Lung (tissue), 13 donors: ENCODE results near the gene MPIG6B. TPM values are rescaled to one million over a fixed set of nuclear protein-coding genes. Genes with fewer than 3 reads are reported as not detected.

Source experiments
- ATAC-seq: fragments of 200-7000 bp; cut with Tn5 transposase; one replicate; pipeline ENCODE4 v1.9.1; 2020; ENCODE audit warnings: moderate number of reproducible peaks; ENCODE audit not compliant: insufficient read depth, low FRiP score
- DNase-seq, 3 donors: peaks; one replicate each; pipeline ENCODE4 v3.0.0-alpha.2; 2013 to 2017
- H3K27ac ChIP-seq, 2 donors: one replicate each; pipeline ENCODE4 v1.5.1; 2013; ENCODE audit warnings: mild to moderate bottlenecking in 2 of 2, moderate library complexity in 2 of 2, control low read depth in 1 of 2, inconsistent platforms in 1 of 2, low read depth in 1 of 2, low read length in 1 of 2
- H3K27me3 ChIP-seq, 3 donors: one replicate each; pipeline ENCODE4 v1.5.1; 2013; ENCODE audit warnings: low read length in 2 of 3; ENCODE audit not compliant: control insufficient read depth in 3 of 3, insufficient read depth in 3 of 3
- H3K36me3 ChIP-seq, 4 donors: one replicate each; pipeline ENCODE4 v1.5.1; 2013; ENCODE audit warnings: low read length in 4 of 4, mild to moderate bottlenecking in 1 of 4, moderate library complexity in 1 of 4; ENCODE audit not compliant: control insufficient read depth in 4 of 4, insufficient read depth in 4 of 4
- H3K4me1 ChIP-seq, 5 donors: one replicate each; pipeline ENCODE4 v1.5.1; 2013; ENCODE audit warnings: low read length in 5 of 5, mild to moderate bottlenecking in 2 of 5, moderate library complexity in 1 of 5; ENCODE audit not compliant: control insufficient read depth in 5 of 5, insufficient read depth in 5 of 5
- H3K4me3 ChIP-seq: one replicate; pipeline ENCODE4 v1.5.1; 2013; ENCODE audit warnings: mild to moderate bottlenecking, control low read depth, moderate library complexity
- H3K9ac ChIP-seq, 2 donors: one replicate each; pipeline ENCODE4 v1.5.1; 2013; ENCODE audit warnings: low read length in 2 of 2, control low read depth in 1 of 2; ENCODE audit not compliant: insufficient read depth in 1 of 2
- H3K9me3 ChIP-seq, 4 donors: one replicate each; pipeline ENCODE4 v1.5.1; 2013; ENCODE audit warnings: low read length in 3 of 4, mild to moderate bottlenecking in 1 of 4, moderate library complexity in 1 of 4; ENCODE audit not compliant: control insufficient read depth in 4 of 4, insufficient read depth in 3 of 4
- WGBS, 2 donors: extraction: QIAGEN DNeasy Blood & Tissue Kit; methylation state at CpG; one replicate each; pipeline ENCODE4 v1.1.7; 2013; 5-methylcytosine and 5-hydroxymethylcytosine counted together
- polyA plus RNA-seq, 2 donors: library from polyadenylated mRNA; stranded (reverse); fragments of 200-250 nt; gene quantifications; one replicate each; pipeline ENCODE4 v1.2.1, GENCODE V29; 2013
- small RNA-seq: library from RNA; depleted of rRNA; stranded (forward); fragments of <200 nt; gene quantifications from one replicate; pipeline ENCODE3, GENCODE V24; 2014; ENCODE audit warnings: low replicate concordance
- total RNA-seq, 2 donors: library from RNA; depleted of rRNA in 1 of 2; stranded (reverse); fragments of >200 nt in 1 of 2; gene quantifications; one replicate each; pipeline ENCODE4 v1.2.1, GENCODE V29; 2014 to 2021
- TF ChIP-seq, protein P1 (sequence below): IDR thresholded peaks from 2 replicates; pipeline ENCODE4 v1.5.1; 2012; ENCODE audit warnings: mild to moderate bottlenecking; ENCODE audit errors: control extremely low read depth, extremely low read depth
- donor health status: control.
- donor health status: control.
- donor health status: Bipolar disorder and iron deficiency.
- donor health status: healthy.
- donor health status: DM: yes; HTN: yes; CAD: no.

MPIG6B gene
- total and polyA plus RNA-seq, 4 donors = 0.45 to 2.3 (median 0.86) TPM

DNA sequence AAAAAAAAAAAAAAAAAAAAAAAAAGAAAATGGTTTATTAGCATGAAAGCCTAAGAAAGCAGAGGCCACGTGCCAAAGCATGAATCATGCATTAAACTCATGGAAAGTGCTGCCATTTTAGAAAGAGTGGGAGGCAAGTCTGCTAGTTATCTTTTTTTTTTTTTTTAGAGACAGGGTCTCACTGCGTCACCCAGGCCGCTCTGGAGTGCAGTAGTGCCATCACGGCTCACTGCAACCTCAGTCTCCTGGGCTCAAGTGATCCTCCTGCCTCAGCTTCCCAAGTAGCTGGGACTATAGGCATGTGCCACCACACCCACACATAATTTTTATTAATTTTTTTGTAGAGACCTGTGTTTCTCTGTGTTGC, 48.8 kb downstream of the MPIG6B start:
- DNase-seq (peak in 1 of 3 donors; percentile 20), ATAC-seq (no peak)
- Histone ChIP-seq H3K9me3 (peaks cover 0 to 2% (median 0%) of the 10 kb centered on the region in 4 donors), H3K9ac (no peak overlapping the region), H3K4me1 (peaks cover 0 to 7% (median 0%) of the 10 kb centered on the region in 5 donors), H3K27me3 (no peaks in the 10 kb centered on the region), H3K27ac (no peak overlapping the region), H3K36me3 (no peaks in the 10 kb centered on the region), H3K4me3 (no peak overlapping the region)
- WGBS, 2 donors = 73 to 85% methylated on average over 4 of the region's 4 CpGs
- TF ChIP-seq, protein P1, sequence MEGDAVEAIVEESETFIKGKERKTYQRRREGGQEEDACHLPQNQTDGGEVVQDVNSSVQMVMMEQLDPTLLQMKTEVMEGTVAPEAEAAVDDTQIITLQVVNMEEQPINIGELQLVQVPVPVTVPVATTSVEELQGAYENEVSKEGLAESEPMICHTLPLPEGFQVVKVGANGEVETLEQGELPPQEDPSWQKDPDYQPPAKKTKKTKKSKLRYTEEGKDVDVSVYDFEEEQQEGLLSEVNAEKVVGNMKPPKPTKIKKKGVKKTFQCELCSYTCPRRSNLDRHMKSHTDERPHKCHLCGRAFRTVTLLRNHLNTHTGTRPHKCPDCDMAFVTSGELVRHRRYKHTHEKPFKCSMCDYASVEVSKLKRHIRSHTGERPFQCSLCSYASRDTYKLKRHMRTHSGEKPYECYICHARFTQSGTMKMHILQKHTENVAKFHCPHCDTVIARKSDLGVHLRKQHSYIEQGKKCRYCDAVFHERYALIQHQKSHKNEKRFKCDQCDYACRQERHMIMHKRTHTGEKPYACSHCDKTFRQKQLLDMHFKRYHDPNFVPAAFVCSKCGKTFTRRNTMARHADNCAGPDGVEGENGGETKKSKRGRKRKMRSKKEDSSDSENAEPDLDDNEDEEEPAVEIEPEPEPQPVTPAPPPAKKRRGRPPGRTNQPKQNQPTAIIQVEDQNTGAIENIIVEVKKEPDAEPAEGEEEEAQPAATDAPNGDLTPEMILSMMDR = no peak

DNA sequence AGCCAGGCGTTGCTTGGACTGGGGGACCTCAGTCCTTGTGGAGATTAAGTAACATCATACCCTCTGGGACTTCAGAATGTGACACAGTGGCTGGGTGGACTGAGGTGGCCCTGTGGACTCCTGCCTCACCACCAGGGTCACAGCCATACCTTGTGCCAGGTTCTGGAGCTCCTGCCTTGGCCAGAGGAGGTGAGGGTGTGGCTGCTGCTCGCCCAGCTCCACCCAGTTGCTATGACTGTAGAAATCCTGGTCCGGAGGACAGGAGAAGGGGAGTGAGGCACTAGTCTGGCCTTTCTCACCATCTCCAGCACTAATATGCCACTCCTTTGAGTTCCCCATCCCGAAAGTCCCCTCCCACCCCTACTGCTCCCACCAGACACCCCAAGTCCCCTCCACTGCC, 52.0 kb downstream of the MPIG6B start:
- H3K36me3 ChIP-seq = peaks cover 0 to 15% (median 7%) of the 10 kb centered on the region in 4 donors
- no peaks in the 10 kb centered on the region for H3K27me3 ChIP-seq
- TF ChIP-seq, protein P1 = no peak
- no peak overlapping the region for H3K4me3 ChIP-seq
- H3K9ac ChIP-seq = no peak overlapping the region
- WGBS, 2 donors = 79 to 90% methylated on average over 4 of the region's 4 CpGs
- DNase-seq = no peak
- H3K9me3 ChIP-seq = no peaks in the 10 kb centered on the region
- no peak overlapping the region for H3K27ac ChIP-seq
- no peak for ATAC-seq
- peaks cover 0 to 9% (median 0%) of the 10 kb centered on the region in 5 donors for H3K4me1 ChIP-seq

DNA sequence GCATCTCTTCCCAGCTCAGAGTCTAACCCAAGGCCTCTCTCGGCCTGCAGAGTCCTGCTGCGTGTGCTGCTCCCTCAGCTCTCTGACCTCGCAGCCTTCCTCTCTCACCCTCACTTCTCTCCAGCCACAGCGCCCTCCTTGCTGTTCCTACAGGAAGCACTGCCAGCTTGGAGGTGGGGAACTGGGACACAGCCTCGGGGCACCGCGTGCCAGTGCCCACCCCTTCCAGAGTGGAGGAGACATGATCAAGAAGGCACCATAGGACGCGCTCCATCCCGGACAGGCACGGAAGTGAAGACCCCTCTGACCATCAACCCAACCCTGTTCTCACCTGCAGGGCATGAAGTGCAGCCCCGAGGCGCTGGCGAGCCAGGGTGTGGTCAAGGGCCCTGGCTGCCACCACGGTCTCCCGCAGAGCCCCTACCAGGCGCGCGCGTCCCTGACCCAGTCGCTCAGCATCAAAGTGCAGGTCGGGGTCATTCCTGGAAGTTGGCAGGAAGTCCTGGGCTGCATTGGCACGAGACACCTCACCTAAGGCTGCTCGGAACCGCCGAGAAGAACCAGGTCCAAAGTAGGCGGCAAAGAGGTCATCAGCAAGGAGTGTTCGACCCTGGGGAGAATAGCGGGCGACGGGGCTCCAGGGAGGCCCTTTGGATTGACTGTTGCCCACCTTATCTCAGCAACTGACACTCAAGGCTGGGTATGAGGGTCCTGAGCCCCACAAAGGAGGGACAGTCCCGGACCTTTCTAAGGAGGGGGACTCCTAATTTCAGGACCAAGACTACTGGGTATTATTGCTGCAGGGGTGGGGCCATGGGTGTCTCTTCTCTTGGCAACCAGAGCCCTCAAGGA, 52.7 kb downstream of the MPIG6B start:
- Histone ChIP-seq H3K9ac (no peak overlapping the region), H3K4me3 (no peak overlapping the region), H3K36me3 (peaks cover 0 to 22% (median 9%) of the 10 kb centered on the region in 4 donors), H3K27ac (no peak overlapping the region), H3K27me3 (no peaks in the 10 kb centered on the region), H3K4me1 (peaks cover 0 to 9% (median 0%) of the 10 kb centered on the region in 5 donors), H3K9me3 (no peaks in the 10 kb centered on the region)
- 90% methylated on average over 32 of the region's 32 CpGs for WGBS, 2 donors
- TF ChIP-seq, protein P1 = no peak
- DNase-seq (no peak), ATAC-seq (no peak)

Small RNA genes lying within 50 kb of the gene (small RNA-seq; reads per million reads assigned to genes)
- not detected for gene LY6G6D
- gene MIR4646 = 0.10 reads per million
- not detected for gene MSH5-SAPCD1
- gene RNU6-850P = not detected
- gene SAPCD1 = not detected

Other genes with a start within 250 kb of the MPIG6B start
Only the 30 nearest of the 42 such genes appear.
- gene LTA, start 151.1 kb upstream of the MPIG6B start, total RNA-seq = 1 to 10 TPM in 1 of 2 donors, under 1 TPM in 1; 0.54 to 1.2 TPM
- gene LTA, start 151.1 kb upstream of the MPIG6B start, polyA plus RNA-seq = under 1 TPM; 0.28 to 0.40 TPM
- gene TNF, start 147.8 kb upstream of the MPIG6B start, total RNA-seq = 1 to 10 TPM in 1 of 2 donors, under 1 TPM in 1; 0.23 to 6.6 TPM
- 10 to 100 TPM in 1 of 2 donors, 1 to 10 TPM in 1; 1.6 to 15.7 TPM for gene TNF, start 147.8 kb upstream of the MPIG6B start, polyA plus RNA-seq
- gene LTB, start 140.9 kb upstream of the MPIG6B start, total RNA-seq = 10 to 100 TPM in 1 of 2 donors, 1 to 10 TPM in 1; 9.9 to 14.6 TPM
- 10 to 100 TPM in 1 of 2 donors, 1 to 10 TPM in 1; 9.8 to 31.9 TPM for gene LTB, start 140.9 kb upstream of the MPIG6B start, polyA plus RNA-seq
- gene LST1, start 137.1 kb upstream of the MPIG6B start, total RNA-seq = 10 to 100 TPM in 1 of 2 donors, 1 to 10 TPM in 1; 9.6 to 78.8 TPM
- 100 to 1,000 TPM in 1 of 2 donors, 10 to 100 TPM in 1; 96.1 to 164 TPM for gene LST1, start 137.1 kb upstream of the MPIG6B start, polyA plus RNA-seq
- gene NCR3, start 130.4 kb upstream of the MPIG6B start, total RNA-seq = under 1 TPM in 1 of 2 donors, not detected in 1; 0.64 TPM
- gene NCR3, start 130.4 kb upstream of the MPIG6B start, polyA plus RNA-seq = under 1 TPM; 0.61 TPM
- 10 to 100 TPM; 38.7 to 86.0 TPM for gene AIF1, start 108.1 kb upstream of the MPIG6B start, total RNA-seq
- 100 to 1,000 TPM in 1 of 2 donors, 10 to 100 TPM in 1; 89.9 to 345 TPM for gene AIF1, start 108.1 kb upstream of the MPIG6B start, polyA plus RNA-seq
- 100 to 1,000 TPM in 1 of 2 donors, 10 to 100 TPM in 1; 73.7 to 157 TPM for gene PRRC2A, start 102.7 kb upstream of the MPIG6B start, total RNA-seq
- gene PRRC2A, start 102.7 kb upstream of the MPIG6B start, polyA plus RNA-seq = 100 to 1,000 TPM in 1 of 2 donors, 10 to 100 TPM in 1; 90.4 to 115 TPM
- 100 to 1,000 TPM; 164 to 259 TPM for gene BAG6, start 70.7 kb upstream of the MPIG6B start, total RNA-seq
- gene BAG6, start 70.7 kb upstream of the MPIG6B start, polyA plus RNA-seq = 100 to 1,000 TPM; 189 to 322 TPM
- 1 to 10 TPM; 1.3 to 2.5 TPM for gene APOM, start 67.5 kb upstream of the MPIG6B start, total RNA-seq
- 1 to 10 TPM; 2.2 to 8.8 TPM for gene APOM, start 67.5 kb upstream of the MPIG6B start, polyA plus RNA-seq
- 10 to 100 TPM; 18.9 to 26.8 TPM for gene C6orf47, start 62.6 kb upstream of the MPIG6B start, total RNA-seq
- gene C6orf47, start 62.6 kb upstream of the MPIG6B start, polyA plus RNA-seq = 10 to 100 TPM; 23.5 to 24.5 TPM
- gene GPANK1, start 58.4 kb upstream of the MPIG6B start, total RNA-seq = 10 to 100 TPM; 13.3 to 16.6 TPM
- 10 to 100 TPM; 12.7 to 15.7 TPM for gene GPANK1, start 58.4 kb upstream of the MPIG6B start, polyA plus RNA-seq
- gene CSNK2B, start 57.3 kb upstream of the MPIG6B start, total RNA-seq = 100 to 1,000 TPM; 114 to 123 TPM
- gene CSNK2B, start 57.3 kb upstream of the MPIG6B start, polyA plus RNA-seq = 100 to 1,000 TPM; 150 to 154 TPM
- 10 to 100 TPM in 1 of 2 donors, 1 to 10 TPM in 1; 5.7 to 13.7 TPM for gene LY6G5B, start 53.4 kb upstream of the MPIG6B start, total RNA-seq
- gene LY6G5B, start 53.4 kb upstream of the MPIG6B start, polyA plus RNA-seq = 1 to 10 TPM; 7.6 to 8.8 TPM
- gene LY6G5C, start 42.3 kb upstream of the MPIG6B start, total RNA-seq = 1 to 10 TPM; 3.0 to 5.0 TPM
- gene LY6G5C, start 42.3 kb upstream of the MPIG6B start, polyA plus RNA-seq = 1 to 10 TPM; 2.8 to 3.9 TPM
- 10 to 100 TPM; 49.5 to 57.7 TPM for gene ABHD16A, start 20.0 kb upstream of the MPIG6B start, total RNA-seq
- gene ABHD16A, start 20.0 kb upstream of the MPIG6B start, polyA plus RNA-seq = 10 to 100 TPM; 30.6 to 68.6 TPM
- under 1 TPM in 1 of 2 donors, not detected in 1; 0.21 TPM for gene LY6G6F, start 16.5 kb upstream of the MPIG6B start, total RNA-seq
- 1 to 10 TPM in 1 of 2 donors, not detected in 1; 2.2 TPM for gene LY6G6F, start 16.5 kb upstream of the MPIG6B start, polyA plus RNA-seq
- gene LY6G6D, start 8.0 kb upstream of the MPIG6B start, total RNA-seq = not detected
- not detected for gene LY6G6D, start 8.0 kb upstream of the MPIG6B start, polyA plus RNA-seq
- not detected for gene LY6G6C, start 1.6 kb upstream of the MPIG6B start, total RNA-seq
- gene LY6G6C, start 1.6 kb upstream of the MPIG6B start, polyA plus RNA-seq = under 1 TPM; 0.14 to 0.16 TPM
- 10 to 100 TPM; 60.3 to 80.0 TPM for gene DDAH2, start 5.9 kb downstream of the MPIG6B start, total RNA-seq
- gene DDAH2, start 5.9 kb downstream of the MPIG6B start, polyA plus RNA-seq = 100 to 1,000 TPM; 103 to 130 TPM
- gene CLIC1, start 13.2 kb downstream of the MPIG6B start, total RNA-seq = 100 to 1,000 TPM; 231 to 368 TPM
- gene CLIC1, start 13.2 kb downstream of the MPIG6B start, polyA plus RNA-seq = 100 to 1,000 TPM; 387 to 763 TPM
- gene MSH5, start 16.6 kb downstream of the MPIG6B start, total RNA-seq = 10 to 100 TPM; 11.6 to 17.8 TPM
- 10 to 100 TPM in 1 of 2 donors, 1 to 10 TPM in 1; 4.5 to 15.1 TPM for gene MSH5, start 16.6 kb downstream of the MPIG6B start, polyA plus RNA-seq
- gene SAPCD1, start 39.3 kb downstream of the MPIG6B start, total RNA-seq = 1 to 10 TPM; 1.7 to 4.4 TPM
- 1 to 10 TPM; 1.3 to 6.3 TPM for gene SAPCD1, start 39.3 kb downstream of the MPIG6B start, polyA plus RNA-seq
- 10 to 100 TPM in 1 of 2 donors, 1 to 10 TPM in 1; 4.6 to 14.2 TPM for gene VWA7, start 54.0 kb downstream of the MPIG6B start, total RNA-seq
- 1 to 10 TPM; 2.2 to 6.7 TPM for gene VWA7, start 54.0 kb downstream of the MPIG6B start, polyA plus RNA-seq
- gene VARS1, start 72.4 kb downstream of the MPIG6B start, total RNA-seq = 10 to 100 TPM; 32.2 to 95.4 TPM
- gene VARS1, start 72.4 kb downstream of the MPIG6B start, polyA plus RNA-seq = 10 to 100 TPM; 36.3 to 45.8 TPM
- gene LSM2, start 83.6 kb downstream of the MPIG6B start, total RNA-seq = 10 to 100 TPM; 22.0 to 39.4 TPM
- 10 to 100 TPM; 52.0 to 66.7 TPM for gene LSM2, start 83.6 kb downstream of the MPIG6B start, polyA plus RNA-seq
- gene HSPA1L, start 91.9 kb downstream of the MPIG6B start, total RNA-seq = 1 to 10 TPM; 1.9 to 2.3 TPM
- 1 to 10 TPM; 1.0 to 1.2 TPM for gene HSPA1L, start 91.9 kb downstream of the MPIG6B start, polyA plus RNA-seq
- gene HSPA1A, start 92.2 kb downstream of the MPIG6B start, total RNA-seq = 1,000 to 10,000 TPM in 1 of 2 donors, 100 to 1,000 TPM in 1; 118 to 1,149 TPM
- 100 to 1,000 TPM in 1 of 2 donors, 10 to 100 TPM in 1; 90.6 to 161 TPM for gene HSPA1A, start 92.2 kb downstream of the MPIG6B start, polyA plus RNA-seq
- gene HSPA1B, start 104.4 kb downstream of the MPIG6B start, total RNA-seq = 1,000 to 10,000 TPM in 1 of 2 donors, 10 to 100 TPM in 1; 99.7 to 1,377 TPM
- gene HSPA1B, start 104.4 kb downstream of the MPIG6B start, polyA plus RNA-seq = 10 to 100 TPM; 33.2 to 99.0 TPM
- gene NEU1, start 139.4 kb downstream of the MPIG6B start, total RNA-seq = 10 to 100 TPM; 53.2 to 71.3 TPM
- 10 to 100 TPM; 69.6 to 82.5 TPM for gene NEU1, start 139.4 kb downstream of the MPIG6B start, polyA plus RNA-seq
- gene SLC44A4, start 155.6 kb downstream of the MPIG6B start, total RNA-seq = 100 to 1,000 TPM in 1 of 2 donors, 10 to 100 TPM in 1; 66.4 to 121 TPM
- gene SLC44A4, start 155.6 kb downstream of the MPIG6B start, polyA plus RNA-seq = 10 to 100 TPM; 22.2 to 33.0 TPM